Uterus (tissue), 2 donors: ENCODE measurements around the gene EYS.

ENCODE experiments used
- POLR2A ChIP-seq, 2 donors: fragments of 450-650 bp; IDR thresholded peaks; one replicate each; pipeline ENCODE4 v1.6.1; 2016; ENCODE audit warnings: antibody characterized with exemption in 2 of 2, mild to moderate bottlenecking in 1 of 2, moderate library complexity in 1 of 2
- TF ChIP-seq, protein P1 (sequence below), 4 experiments: fragments of 200-600 bp in 2 of 4; fragments of 450-650 bp in 2 of 4; sonication (generic) in 2 of 4; IDR thresholded peaks; one replicate each; pipeline ENCODE4 v1.5.1; 2016 to 2019; ENCODE audit warnings: antibody characterized with exemption in 4 of 4, mild to moderate bottlenecking in 2 of 4, moderate library complexity in 1 of 4

DNA sequence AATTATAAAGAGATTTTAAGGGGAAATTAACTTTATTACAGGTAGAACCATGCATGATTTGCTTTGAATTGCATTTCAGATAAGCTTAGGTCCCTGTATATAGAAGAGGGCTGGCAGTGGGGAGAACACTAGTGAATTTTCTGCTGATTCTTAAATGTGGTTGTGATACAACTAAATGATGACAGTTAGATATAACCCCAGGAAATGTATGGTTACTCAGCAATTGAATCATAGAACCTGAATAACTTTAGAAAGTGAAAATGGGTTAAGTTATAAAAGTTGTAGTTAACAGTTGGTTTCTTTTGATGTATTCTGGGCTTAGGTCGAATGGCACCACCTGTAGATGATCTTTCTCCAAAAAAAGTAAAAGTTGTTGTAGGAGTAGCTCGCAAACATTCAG lies 2001.3 kb downstream of the EYS start:
- TF ChIP-seq, protein P1, sequence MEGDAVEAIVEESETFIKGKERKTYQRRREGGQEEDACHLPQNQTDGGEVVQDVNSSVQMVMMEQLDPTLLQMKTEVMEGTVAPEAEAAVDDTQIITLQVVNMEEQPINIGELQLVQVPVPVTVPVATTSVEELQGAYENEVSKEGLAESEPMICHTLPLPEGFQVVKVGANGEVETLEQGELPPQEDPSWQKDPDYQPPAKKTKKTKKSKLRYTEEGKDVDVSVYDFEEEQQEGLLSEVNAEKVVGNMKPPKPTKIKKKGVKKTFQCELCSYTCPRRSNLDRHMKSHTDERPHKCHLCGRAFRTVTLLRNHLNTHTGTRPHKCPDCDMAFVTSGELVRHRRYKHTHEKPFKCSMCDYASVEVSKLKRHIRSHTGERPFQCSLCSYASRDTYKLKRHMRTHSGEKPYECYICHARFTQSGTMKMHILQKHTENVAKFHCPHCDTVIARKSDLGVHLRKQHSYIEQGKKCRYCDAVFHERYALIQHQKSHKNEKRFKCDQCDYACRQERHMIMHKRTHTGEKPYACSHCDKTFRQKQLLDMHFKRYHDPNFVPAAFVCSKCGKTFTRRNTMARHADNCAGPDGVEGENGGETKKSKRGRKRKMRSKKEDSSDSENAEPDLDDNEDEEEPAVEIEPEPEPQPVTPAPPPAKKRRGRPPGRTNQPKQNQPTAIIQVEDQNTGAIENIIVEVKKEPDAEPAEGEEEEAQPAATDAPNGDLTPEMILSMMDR (IDR thresholded peaks at IDR 0.05), result no peak
- TF ChIP-seq POLR2A (IDR thresholded peaks at IDR 0.05), result no peak
